Liver (tissue), 9 donors: ENCODE results near the gene PIP5KL1. TPM values are rescaled to one million over a fixed set of nuclear protein-coding genes. Genes with fewer than 3 reads are reported as not detected.

ENCODE experiments used
- DNase-seq: peaks from one replicate; pipeline ENCODE4 v3.0.0-alpha.2; 2017; ENCODE audit warnings: low spot score
- H3K27ac ChIP-seq, 2 donors: one replicate each; pipeline ENCODE4 v1.7.0; 2013; ENCODE audit warnings: inconsistent platforms in 2 of 2, low read length in 2 of 2, control low read depth in 1 of 2, low read depth in 1 of 2, mild to moderate bottlenecking in 1 of 2
- H3K27me3 ChIP-seq, 4 donors: one replicate each; pipeline versions ENCODE4 v1.6.1 to v1.7.0; 2013; ENCODE audit warnings: low read length in 3 of 4, inconsistent platforms in 1 of 4, mild to moderate bottlenecking in 1 of 4, moderate library complexity in 1 of 4; ENCODE audit not compliant: control insufficient read depth in 4 of 4, insufficient read depth in 4 of 4
- H3K36me3 ChIP-seq, 4 donors: one replicate each; pipeline versions ENCODE4 v1.6.1 to v1.7.0; 2013; ENCODE audit warnings: low read length in 3 of 4, mild to moderate bottlenecking in 3 of 4, low read depth in 1 of 4, moderate library complexity in 1 of 4; ENCODE audit not compliant: control insufficient read depth in 4 of 4, insufficient read depth in 3 of 4
- H3K4me1 ChIP-seq, 4 donors: one replicate each; pipeline versions ENCODE4 v1.6.1 to v1.7.0; 2013; ENCODE audit warnings: low read length in 3 of 4, mild to moderate bottlenecking in 3 of 4, moderate library complexity in 1 of 4; ENCODE audit not compliant: control insufficient read depth in 4 of 4, insufficient read depth in 4 of 4
- H3K4me3 ChIP-seq, 3 donors: one replicate each; pipeline versions ENCODE4 v1.6.1 to v1.7.0; 2013; ENCODE audit warnings: low read length in 3 of 3, control low read depth in 1 of 3, low read depth in 1 of 3, mild to moderate bottlenecking in 1 of 3
- H3K9ac ChIP-seq, 2 donors: one replicate each; pipeline ENCODE4 v1.7.0; 2013; ENCODE audit warnings: low read length in 2 of 2, mild to moderate bottlenecking in 2 of 2, moderate library complexity in 2 of 2, control low read depth in 1 of 2, low read depth in 1 of 2
- H3K9me3 ChIP-seq, 4 donors: one replicate each; pipeline versions ENCODE4 v1.6.1 to v1.7.0; 2013; ENCODE audit warnings: low read length in 3 of 4; ENCODE audit not compliant: control insufficient read depth in 4 of 4
- EGR1 ChIP-seq, 2 donors: IDR thresholded peaks; 2 replicates each; pipeline ENCODE4 v1.6.1; 2016 to 2018; ENCODE audit warnings: antibody characterized with exemption in 2 of 2, low read depth in 2 of 2
- FOXA1 ChIP-seq: IDR thresholded peaks from 2 replicates; pipeline ENCODE4 v1.6.1; 2016; ENCODE audit warnings: antibody characterized with exemption
- FOXA2 ChIP-seq: IDR thresholded peaks from 2 replicates; pipeline ENCODE4 v1.6.1; 2016; ENCODE audit warnings: antibody characterized with exemption
- HNF4A ChIP-seq, 2 donors: conservative IDR thresholded peaks; 2 replicates each; pipeline ENCODE4 v1.6.1; 2016; ENCODE audit warnings: antibody characterized with exemption in 2 of 2, mild to moderate bottlenecking in 2 of 2
- HNF4G ChIP-seq: IDR thresholded peaks from 2 replicates; pipeline ENCODE4 v1.6.1; 2016; ENCODE audit warnings: antibody characterized with exemption
- JUND ChIP-seq, 2 donors: IDR thresholded peaks; 2 replicates each; pipeline ENCODE4 v1.6.1; 2016; ENCODE audit warnings: antibody characterized with exemption in 2 of 2
- NR2F2 ChIP-seq: IDR thresholded peaks from 2 replicates; pipeline ENCODE4 v1.6.1; 2016; ENCODE audit warnings: antibody characterized with exemption
- RAD21 ChIP-seq, 2 donors: IDR thresholded peaks; 2 replicates each; pipeline ENCODE4 v1.6.1; 2016; ENCODE audit warnings: antibody characterized with exemption in 2 of 2, mild to moderate bottlenecking in 2 of 2
- SP1 ChIP-seq: IDR thresholded peaks from 2 replicates; pipeline ENCODE4 v1.6.1; 2018; ENCODE audit warnings: antibody characterized with exemption, mild to moderate bottlenecking
- YY1 ChIP-seq: IDR thresholded peaks from 2 replicates; pipeline ENCODE4 v1.6.1; 2016; ENCODE audit warnings: antibody characterized with exemption, mild to moderate bottlenecking
- WGBS: extraction: QIAGEN DNeasy Blood & Tissue Kit; methylation state at CpG from one replicate; pipeline ENCODE4 v1.1.7; 2013; 5-methylcytosine and 5-hydroxymethylcytosine counted together
- polyA plus RNA-seq, 2 donors: library from polyadenylated mRNA; stranded (reverse) in 1 of 2; unstranded in 1 of 2; fragments of 200-250 nt in 1 of 2; fragments of >200 nt in 1 of 2; fragmentation: Nextera tagmentation in 1 of 2; extraction: Ambion mirVana in 1 of 2; gene quantifications; one replicate each; pipeline versions ENCODE4 v1.2.1 to v1.2.3, GENCODE V29; 2013 to 2015
- total RNA-seq, 2 donors: library from RNA; depleted of rRNA; stranded (reverse); fragments of >200 nt; gene quantifications; one replicate each; pipeline ENCODE4 v1.2.3, GENCODE V29; 2014
- TF ChIP-seq, protein P1 (sequence below): IDR thresholded peaks from 2 replicates; pipeline ENCODE4 v1.6.1; 2016; ENCODE audit warnings: antibody characterized with exemption, mild to moderate bottlenecking
- TF ChIP-seq, protein P2 (sequence below): fragments of 150-350 bp; IDR thresholded peaks from 2 replicates; pipeline ENCODE4 v1.5.1; 2017; ENCODE audit warnings: improper control_type of control experiment, low read depth, low read length; ENCODE audit not compliant: missing input control
- TF ChIP-seq, protein P3 (sequence below): IDR thresholded peaks from 2 replicates; pipeline ENCODE4 v1.6.1; 2016; ENCODE audit warnings: antibody characterized with exemption
- TF ChIP-seq, protein P4 (sequence below): IDR thresholded peaks from 2 replicates; pipeline ENCODE4 v1.6.1; 2016; ENCODE audit warnings: antibody characterized with exemption
- TF ChIP-seq, protein P5 (sequence below): IDR thresholded peaks from 2 replicates; pipeline ENCODE4 v1.6.1; 2016; ENCODE audit warnings: antibody characterized with exemption
- donor health status: healthy.
- donor health status: healthy.
- donor health status: healthy.
- donor health status: healthy.
- donor health status: healthy.

The PIP5KL1 gene
- total and polyA plus RNA-seq, 4 donors, result 0.06 to 1.5 (median 0.49) TPM

DNA sequence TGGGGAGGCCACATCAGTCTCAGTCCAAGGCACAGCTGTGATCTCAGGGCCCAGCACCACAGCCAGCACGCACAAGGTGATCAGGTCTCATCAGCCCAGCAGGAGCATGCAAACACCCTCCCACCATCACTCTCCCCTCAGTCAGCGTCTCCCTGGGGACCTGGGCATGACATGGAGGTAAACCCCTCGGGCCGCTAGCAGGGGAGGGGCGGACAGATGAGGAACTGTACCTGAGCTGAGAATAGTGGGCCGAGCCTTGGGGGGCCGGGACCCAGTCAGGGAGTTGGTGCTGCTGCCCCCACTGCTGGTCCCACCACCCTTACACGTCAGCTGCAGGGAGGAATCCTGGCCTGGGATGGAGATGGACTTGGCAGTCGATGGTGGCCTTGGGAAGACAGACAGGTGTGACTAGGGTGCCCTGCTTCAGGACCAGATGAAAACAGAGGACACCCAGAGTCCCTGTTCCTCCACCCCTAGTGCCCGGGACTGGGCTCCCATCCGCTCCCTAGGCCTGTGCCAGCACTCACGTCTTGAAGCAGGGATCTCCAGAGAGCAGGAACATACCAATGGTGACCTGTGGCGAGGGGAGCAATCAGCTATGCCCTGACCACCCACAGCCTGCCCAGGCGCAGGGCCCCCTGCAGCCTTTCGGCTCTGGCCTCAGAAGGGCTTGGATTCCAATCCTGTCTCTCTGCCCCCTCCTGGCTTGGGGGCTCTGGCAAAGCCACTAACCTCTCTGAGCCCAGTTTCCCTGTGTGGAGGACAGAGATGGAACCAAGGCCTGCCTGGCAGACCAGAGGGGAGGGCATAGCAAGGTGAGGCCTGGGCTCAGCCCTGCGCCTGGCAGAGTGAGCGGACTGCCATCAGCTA, 17.5 kb upstream of the PIP5KL1 start:
- H3K9me3 ChIP-seq, result no peaks in the 10 kb centered on the region
- peaks cover 2 to 36% (median 15%) of the 10 kb centered on the region in 4 donors for H3K36me3 ChIP-seq

DNA sequence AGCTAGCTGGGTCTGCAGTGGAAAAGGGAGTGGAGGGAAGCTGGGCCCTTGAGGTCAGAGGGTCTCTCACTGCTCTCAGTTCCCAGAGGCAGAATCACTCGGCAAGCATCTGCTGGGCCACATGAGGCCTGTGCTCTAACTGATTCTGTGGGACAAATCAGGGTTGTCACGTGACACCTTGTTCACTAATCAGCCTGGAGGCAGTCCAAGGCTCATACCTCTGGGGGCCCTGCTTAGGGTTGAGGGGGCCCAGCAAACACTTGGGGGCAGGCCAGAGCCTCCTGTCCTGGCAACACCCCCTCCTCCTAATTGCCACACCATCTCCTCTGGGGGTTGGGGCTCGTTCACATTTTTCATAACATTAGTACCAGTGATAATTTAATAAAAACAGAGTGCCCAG, 16.2 kb upstream of the PIP5KL1 start:
- 77% methylated on average over 3 of the region's 3 CpGs for WGBS
- no peak overlapping the region for H3K4me3 ChIP-seq
- H3K27ac ChIP-seq, result no peak overlapping the region
- H3K9ac ChIP-seq, result no peak overlapping the region
- H3K9me3 ChIP-seq, result no peaks in the 10 kb centered on the region
- H3K27me3 ChIP-seq, result no peaks in the 10 kb centered on the region
- DNase-seq, result no peak
- peaks cover 9 to 45% (median 17%) of the 10 kb centered on the region in 4 donors for H3K36me3 ChIP-seq
- TF ChIP-seq, protein P1, sequence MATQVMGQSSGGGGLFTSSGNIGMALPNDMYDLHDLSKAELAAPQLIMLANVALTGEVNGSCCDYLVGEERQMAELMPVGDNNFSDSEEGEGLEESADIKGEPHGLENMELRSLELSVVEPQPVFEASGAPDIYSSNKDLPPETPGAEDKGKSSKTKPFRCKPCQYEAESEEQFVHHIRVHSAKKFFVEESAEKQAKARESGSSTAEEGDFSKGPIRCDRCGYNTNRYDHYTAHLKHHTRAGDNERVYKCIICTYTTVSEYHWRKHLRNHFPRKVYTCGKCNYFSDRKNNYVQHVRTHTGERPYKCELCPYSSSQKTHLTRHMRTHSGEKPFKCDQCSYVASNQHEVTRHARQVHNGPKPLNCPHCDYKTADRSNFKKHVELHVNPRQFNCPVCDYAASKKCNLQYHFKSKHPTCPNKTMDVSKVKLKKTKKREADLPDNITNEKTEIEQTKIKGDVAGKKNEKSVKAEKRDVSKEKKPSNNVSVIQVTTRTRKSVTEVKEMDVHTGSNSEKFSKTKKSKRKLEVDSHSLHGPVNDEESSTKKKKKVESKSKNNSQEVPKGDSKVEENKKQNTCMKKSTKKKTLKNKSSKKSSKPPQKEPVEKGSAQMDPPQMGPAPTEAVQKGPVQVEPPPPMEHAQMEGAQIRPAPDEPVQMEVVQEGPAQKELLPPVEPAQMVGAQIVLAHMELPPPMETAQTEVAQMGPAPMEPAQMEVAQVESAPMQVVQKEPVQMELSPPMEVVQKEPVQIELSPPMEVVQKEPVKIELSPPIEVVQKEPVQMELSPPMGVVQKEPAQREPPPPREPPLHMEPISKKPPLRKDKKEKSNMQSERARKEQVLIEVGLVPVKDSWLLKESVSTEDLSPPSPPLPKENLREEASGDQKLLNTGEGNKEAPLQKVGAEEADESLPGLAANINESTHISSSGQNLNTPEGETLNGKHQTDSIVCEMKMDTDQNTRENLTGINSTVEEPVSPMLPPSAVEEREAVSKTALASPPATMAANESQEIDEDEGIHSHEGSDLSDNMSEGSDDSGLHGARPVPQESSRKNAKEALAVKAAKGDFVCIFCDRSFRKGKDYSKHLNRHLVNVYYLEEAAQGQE, result no peak
- no peak for TF ChIP-seq YY1
- TF ChIP-seq, protein P2, sequence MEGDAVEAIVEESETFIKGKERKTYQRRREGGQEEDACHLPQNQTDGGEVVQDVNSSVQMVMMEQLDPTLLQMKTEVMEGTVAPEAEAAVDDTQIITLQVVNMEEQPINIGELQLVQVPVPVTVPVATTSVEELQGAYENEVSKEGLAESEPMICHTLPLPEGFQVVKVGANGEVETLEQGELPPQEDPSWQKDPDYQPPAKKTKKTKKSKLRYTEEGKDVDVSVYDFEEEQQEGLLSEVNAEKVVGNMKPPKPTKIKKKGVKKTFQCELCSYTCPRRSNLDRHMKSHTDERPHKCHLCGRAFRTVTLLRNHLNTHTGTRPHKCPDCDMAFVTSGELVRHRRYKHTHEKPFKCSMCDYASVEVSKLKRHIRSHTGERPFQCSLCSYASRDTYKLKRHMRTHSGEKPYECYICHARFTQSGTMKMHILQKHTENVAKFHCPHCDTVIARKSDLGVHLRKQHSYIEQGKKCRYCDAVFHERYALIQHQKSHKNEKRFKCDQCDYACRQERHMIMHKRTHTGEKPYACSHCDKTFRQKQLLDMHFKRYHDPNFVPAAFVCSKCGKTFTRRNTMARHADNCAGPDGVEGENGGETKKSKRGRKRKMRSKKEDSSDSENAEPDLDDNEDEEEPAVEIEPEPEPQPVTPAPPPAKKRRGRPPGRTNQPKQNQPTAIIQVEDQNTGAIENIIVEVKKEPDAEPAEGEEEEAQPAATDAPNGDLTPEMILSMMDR, result no peak
- TF ChIP-seq, protein P3, sequence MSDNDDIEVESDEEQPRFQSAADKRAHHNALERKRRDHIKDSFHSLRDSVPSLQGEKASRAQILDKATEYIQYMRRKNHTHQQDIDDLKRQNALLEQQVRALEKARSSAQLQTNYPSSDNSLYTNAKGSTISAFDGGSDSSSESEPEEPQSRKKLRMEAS, result no peak
- no peak for TF ChIP-seq EGR1 (IDR thresholded peaks at IDR 0.05; ENCODE audit: low read depth in 2 of 2)
- no peak for TF ChIP-seq RAD21 (IDR thresholded peaks at IDR 0.05)
- TF ChIP-seq FOXA2, result no peak
- TF ChIP-seq SP1, result no peak
- no peak for TF ChIP-seq HNF4G
- no peak for TF ChIP-seq NR2F2
- TF ChIP-seq, protein P4, sequence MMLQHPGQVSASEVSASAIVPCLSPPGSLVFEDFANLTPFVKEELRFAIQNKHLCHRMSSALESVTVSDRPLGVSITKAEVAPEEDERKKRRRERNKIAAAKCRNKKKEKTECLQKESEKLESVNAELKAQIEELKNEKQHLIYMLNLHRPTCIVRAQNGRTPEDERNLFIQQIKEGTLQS, result no peak
- TF ChIP-seq FOXA1, result no peak
- TF ChIP-seq HNF4A (conservative IDR thresholded peaks at IDR 0.05), result no peak
- H3K4me1 ChIP-seq, result peaks cover 0 to 6% (median 2%) of the 10 kb centered on the region in 4 donors

More for the DNA sequence above, 17.5 kb upstream of the PIP5KL1 start:
- 89% methylated on average over 17 of the region's 17 CpGs for WGBS
- peaks cover 2 to 14% (median 8%) of the 10 kb centered on the region in 4 donors for H3K4me1 ChIP-seq
- DNase-seq, result no peak
- TF ChIP-seq SP1 (no peak), EGR1 (IDR thresholded peaks at IDR 0.05; ENCODE audit: low read depth in 2 of 2) (no peak), JUND (IDR thresholded peaks at IDR 0.05) (no peak), YY1 (no peak), FOXA2 (no peak)
- TF ChIP-seq, protein P4, result no peak
- TF ChIP-seq, protein P5, sequence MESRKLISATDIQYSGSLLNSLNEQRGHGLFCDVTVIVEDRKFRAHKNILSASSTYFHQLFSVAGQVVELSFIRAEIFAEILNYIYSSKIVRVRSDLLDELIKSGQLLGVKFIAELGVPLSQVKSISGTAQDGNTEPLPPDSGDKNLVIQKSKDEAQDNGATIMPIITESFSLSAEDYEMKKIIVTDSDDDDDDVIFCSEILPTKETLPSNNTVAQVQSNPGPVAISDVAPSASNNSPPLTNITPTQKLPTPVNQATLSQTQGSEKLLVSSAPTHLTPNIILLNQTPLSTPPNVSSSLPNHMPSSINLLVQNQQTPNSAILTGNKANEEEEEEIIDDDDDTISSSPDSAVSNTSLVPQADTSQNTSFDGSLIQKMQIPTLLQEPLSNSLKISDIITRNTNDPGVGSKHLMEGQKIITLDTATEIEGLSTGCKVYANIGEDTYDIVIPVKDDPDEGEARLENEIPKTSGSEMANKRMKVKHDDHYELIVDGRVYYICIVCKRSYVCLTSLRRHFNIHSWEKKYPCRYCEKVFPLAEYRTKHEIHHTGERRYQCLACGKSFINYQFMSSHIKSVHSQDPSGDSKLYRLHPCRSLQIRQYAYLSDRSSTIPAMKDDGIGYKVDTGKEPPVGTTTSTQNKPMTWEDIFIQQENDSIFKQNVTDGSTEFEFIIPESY, result no peak
- no peak overlapping the region for H3K27ac ChIP-seq
- H3K27me3 ChIP-seq, result no peaks in the 10 kb centered on the region
- H3K4me3 ChIP-seq, result no peak overlapping the region
- no peak overlapping the region for H3K9ac ChIP-seq
